ENCODE measurements around the gene APMAP.

GRCh38 chr20:24960302-24960801 lies 32.2 kb downstream of the APMAP start:
- TF ChIP-seq CTCF (IDR thresholded peaks at IDR 0.05) (no peak), ZFX (IDR thresholded peaks at IDR 0.05; ENCODE audit: borderline replicate concordance) (no peak)

All from 22Rv1 (cell line).